Epithelial cell of prostate (primary cell): ENCODE data around the gene MGST3.
A peak's percentile ranks its signal among the peaks of the same experiment; 100 is the strongest.
"Not testable (repeated sequence)": the region's sequence is repeated elsewhere in the genome, so short reads cannot be mapped to it uniquely, and the experiment has no call there.

Experiments
- DNase-seq: peaks from one replicate; pipeline ENCODE4 v3.0.0-alpha.2; 2011; ENCODE audit warnings: low read depth, low spot score
- H3K27ac ChIP-seq: fragments of 450-650 bp; 2 replicates; pipeline ENCODE4 v1.5.1; 2017; ENCODE audit warnings: mild to moderate bottlenecking

The MGST3 gene

GRCh38 chr1:165695031-165695430 is 64.0 kb downstream of the MGST3 start:
- H3K27ac ChIP-seq = peak overlapping the region; percentile 97
- no peak for DNase-seq

GRCh38 chr1:165696625-165697100 is 65.6 kb downstream of the MGST3 start:
- peak overlapping the region; percentile 97 for H3K27ac ChIP-seq
- no peak for DNase-seq

- DNase-seq = no peak
Observed at GRCh38 chr1:165697491-165697880, 66.5 kb downstream of the MGST3 start.

GRCh38 chr1:165697881-165698760 is 67.1 kb downstream of the MGST3 start, which contains the start of gene ALDH9A1:
ALDH9A1 (minus strand) TSS chr1:165698562; CDS start chr1:165698558, 4 bp downstream.
- peak; percentile 18 for DNase-seq
- peak within 1 kb of the TSS; percentile 97 for H3K27ac ChIP-seq

More at GRCh38 chr1:165697491-165697880, 66.5 kb downstream of the MGST3 start:
- H3K27ac ChIP-seq = peak overlapping the region; percentile 97

- peak overlapping the region; percentile 97 for H3K27ac ChIP-seq
- DNase-seq = no peak
Observed at GRCh38 chr1:165698761-165699052, 67.7 kb downstream of the MGST3 start.

GRCh38 chr1:165699577-165699976 is 68.5 kb downstream of the MGST3 start:
- no peak for DNase-seq
- H3K27ac ChIP-seq = no peak overlapping the region

GRCh38 chr1:165701922-165702321 is 70.9 kb downstream of the MGST3 start:
- not testable (repeated sequence) for DNase-seq, H3K27ac ChIP-seq

- DNase-seq = no peak
- H3K27ac ChIP-seq = no peak overlapping the region
Observed at GRCh38 chr1:165703648-165704047, 72.6 kb downstream of the MGST3 start.
